GM19467 (cell line): ENCODE measurements around the gene PTCD1.

ENCODE experiments used
- ATAC-seq: cut with Tn5 transposase; IDR thresholded peaks from one replicate; pipeline ENCODE4 v1.9.1; 2021; ENCODE audit warnings: mild to moderate bottlenecking, moderate library complexity; ENCODE audit not compliant: unreplicated experiment

The PTCD1 gene

GRCh38 chr7:99410635-99411034 is 28.0 kb downstream of the PTCD1 start:
- ATAC-seq, result no peak

- no peak for ATAC-seq
Observed at GRCh38 chr7:99409806-99410205, 28.8 kb downstream of the PTCD1 start.

- ATAC-seq, result peak; percentile 9
Observed at GRCh38 chr7:99409192-99409572, 29.4 kb downstream of the PTCD1 start.

- ATAC-seq, result peak; percentile 64
Observed at GRCh38 chr7:99408379-99409191, 30.0 kb downstream of the PTCD1 start, which contains the start of the genes BUD31 and PDAP1. TSS of gene BUD31 (plus strand) at chr7:99408969. CDS start at chr7:99411093, 2,124 bp downstream. TSS of gene PDAP1 (minus strand) at chr7:99408597. CDS start at chr7:99408548, 49 bp downstream.

- ATAC-seq, result no peak
Observed at GRCh38 chr7:99407872-99408378, 30.7 kb downstream of the PTCD1 start.

- no peak for ATAC-seq
Observed at GRCh38 chr7:99406557-99406956, 32.0 kb downstream of the PTCD1 start.

- ATAC-seq, result no peak
Observed at GRCh38 chr7:99404977-99405320, 33.6 kb downstream of the PTCD1 start.

GRCh38 chr7:99404235-99404976 is 34.2 kb downstream of the PTCD1 start:
- ATAC-seq, result no peak

GRCh38 chr7:99403764-99404163 is 34.8 kb downstream of the PTCD1 start:
- ATAC-seq, result no peak

- no peak for ATAC-seq
Observed at GRCh38 chr7:99402854-99403253, 35.7 kb downstream of the PTCD1 start.

- ATAC-seq, result no peak
Observed at GRCh38 chr7:99399597-99399996, 39.0 kb downstream of the PTCD1 start.

- no peak for ATAC-seq
Observed at GRCh38 chr7:99398891-99399445, 39.6 kb downstream of the PTCD1 start.

- no peak for ATAC-seq
Observed at GRCh38 chr7:99397297-99397983, 41.2 kb downstream of the PTCD1 start.

- no peak for ATAC-seq
Observed at GRCh38 chr7:99396418-99397296, 41.9 kb downstream of the PTCD1 start.

GRCh38 chr7:99395616-99396327 is 42.8 kb downstream of the PTCD1 start:
- ATAC-seq, result no peak

GRCh38 chr7:99394188-99394502 is 44.5 kb downstream of the PTCD1 start:
- no peak for ATAC-seq

GRCh38 chr7:99393355-99394187 is 45.0 kb downstream of the PTCD1 start:
- ATAC-seq, result no peak

GRCh38 chr7:99392659-99393354 is 45.8 kb downstream of the PTCD1 start:
- ATAC-seq, result peak; percentile 49
